ENCODE measurements around the gene SH3BP1. TPM values are rescaled to one million over a fixed set of nuclear protein-coding genes. Genes with fewer than 3 reads are reported as not detected.

SH3BP1 gene
- total and polyA plus RNA-seq, 9 of the 15 experiments (the other 6 are each of a cell fraction or from before 2014, with no cell fraction given) = 0.10 to 36.2 (median 10.4) TPM

DNA sequence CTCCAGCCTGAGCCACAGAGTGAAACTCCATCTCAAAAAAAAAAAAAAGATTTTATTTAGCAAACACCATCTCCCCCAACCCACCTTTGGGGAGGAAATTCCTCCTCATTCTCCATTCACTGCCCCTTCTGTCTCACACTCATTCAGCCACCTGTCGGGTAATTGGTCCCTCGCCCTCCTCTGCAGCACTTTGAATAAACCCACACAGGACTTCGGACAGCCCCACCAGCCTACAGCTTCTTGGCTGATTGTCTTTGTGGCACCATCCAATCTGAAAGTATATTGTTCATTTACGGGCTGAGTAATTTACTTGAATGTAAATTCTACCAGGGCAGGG, 38.3 kb upstream of the SH3BP1 start:
- ChIA-PET CTCF (ENCODE audit: low intra/inter-chr PET ratio) (no interaction called here), POLR2A (interaction anchor here (0.8 to 1.3 kb wide), 2 partner anchors 33 to 275 kb away, joined by 3 to 4 read pairs; no protein-coding TSS in a partner anchor)
- ATAC-seq = no peak; the same call in 2 of the 3 replicates
- no peaks in the 10 kb centered on the region for H3K9me3 ChIP-seq (replicated peaks; ENCODE audit: control insufficient read depth, insufficient read depth, low read depth, low read length)
- H3K9me1 ChIP-seq (ENCODE audit: control insufficient read depth, insufficient read depth, low read length) = no peaks in the 10 kb centered on the region
- peak overlapping the region; percentile 93 for H2AFZ ChIP-seq (ENCODE audit: low read depth, low read length)
- no peaks in the 10 kb centered on the region for H3K79me2 ChIP-seq (ENCODE audit: control insufficient read depth, insufficient read depth, low read length)
- H3K4me3 ChIP-seq = no peak overlapping the region
- no peak for FAIRE-seq
- H3K9ac ChIP-seq (ENCODE audit: insufficient read depth in 1 of 2, low read depth in 2 of 2, low read length in 2 of 2) = peak overlapping the region in 1 of 2 experiments; percentile 31; a peak in 3 of 4 replicates
- in situ Hi-C loops (cut with MboI) = loop anchor here (5.0 kb wide), 1 partner anchor 69 kb away; no protein-coding TSS in a partner anchor
- peak overlapping the region; percentile 72 for H3K4me2 ChIP-seq (ENCODE audit: insufficient read depth, low read length)
- intact Hi-C loops (cut with micrococcal nuclease) = no loop called here
- WGBS (ENCODE audit: insufficient coverage, low coverage, missing lambda C conversion rate) = 12% methylated on average over 4 of the region's 4 CpGs
- no peaks in the 10 kb centered on the region for H3K27me3 ChIP-seq (ENCODE audit: control insufficient read depth in 2 of 2, insufficient read depth in 2 of 2, low read length in 2 of 2)
- BruUV-seq (replicated peaks) = no TSS peak
- H3K4me1 ChIP-seq (replicated peaks in 1 of 2; ENCODE audit: control insufficient read depth in 2 of 2, insufficient read depth in 2 of 2, low read length in 2 of 2) = peaks cover 10 to 20% of the 10 kb centered on the region in 2 experiments; a peak in 4 of 5 replicates
- H4K20me1 ChIP-seq (replicated peaks; ENCODE audit: control insufficient read depth, insufficient read depth, low read length) = no peaks in the 10 kb centered on the region
- H3K36me3 ChIP-seq (ENCODE audit: control insufficient read depth, insufficient read depth, low read length) = no peaks in the 10 kb centered on the region
- no peak for DNase-seq (ENCODE audit: extremely low read depth in 1 of 4, low spot score in 3 of 4)
- H3K27ac ChIP-seq (ENCODE audit: extremely low read depth, low read depth, low read length) = peak overlapping the region; percentile 50; the same call in 2 of the 3 replicates
- TF ChIP-seq THAP7 (CRISPR knock-in tag; IDR thresholded peaks at IDR 0.05) (no peak), ZBTB40 (IDR thresholded peaks at IDR 0.05) (0 out of 2 replicates have a peak, but pooled peaks have one; percentile 14), ZBTB40 (CRISPR knock-in tag; IDR thresholded peaks at IDR 0.05) (no peak), ETS1 (conservative IDR thresholded peaks at IDR 0.05; ENCODE audit: control insufficient read depth, low read depth, low read length) (no peak), RFX1 (IDR thresholded peaks at IDR 0.05) (no peak), SRSF9 (IDR thresholded peaks at IDR 0.05; ENCODE audit: borderline replicate concordance, low read depth, low read length) (no peak), KLF13 (tag; IDR thresholded peaks at IDR 0.05; ENCODE audit: borderline replicate concordance, low read depth) (no peak), ETV6 (IDR thresholded peaks at IDR 0.05; ENCODE audit: borderline replicate concordance in 1 of 2, low read depth in 2 of 2, low read length in 1 of 2) (no peak), ETV6 (CRISPR knock-in tag; IDR thresholded peaks at IDR 0.05; ENCODE audit: borderline replicate concordance) (no peak)
